Left renal cortex interstitium (tissue), 4 donors: ENCODE measurements around the gene FANCL. TPM values are rescaled to one million over a fixed set of nuclear protein-coding genes. Genes with fewer than 3 reads are reported as not detected.
"Not testable (repeated sequence)": the region's sequence is repeated elsewhere in the genome, so short reads cannot be mapped to it uniquely, and the experiment has no call there.

Source experiments
- DNase-seq, 4 donors: peaks; one replicate each; pipeline ENCODE4 v3.0.0-alpha.2; 2013; ENCODE audit warnings: low read depth in 4 of 4, low spot score in 2 of 4, missing footprints in 1 of 4
- polyA plus RNA-seq, 4 donors: library from polyadenylated mRNA; unstranded; fragments of 120-200 nt; gene quantifications; one replicate each; pipeline ENCODE4 v1.2.1, GENCODE V29; 2013; ENCODE audit not compliant: insufficient read length in 4 of 4

FANCL gene
- 10 to 100 TPM; 45.6 to 67.8 (median 52.8) TPM for polyA plus RNA-seq

GRCh38 chr2:58240670-58241545 is at the start of gene FANCL:
Gene FANCL, minus strand, starts transcription at chr2:58241325. Its CDS starts 12 bp downstream, at chr2:58241313.
- DNase-seq: peak; percentile 83 to 89 (median 86)

GRCh38 chr2:58289029-58289428 is 47.9 kb upstream of the FANCL start:
- no peak for DNase-seq

GRCh38 chr2:58283931-58284330 is 42.8 kb upstream of the FANCL start:
- DNase-seq: no peak

- DNase-seq: not testable (repeated sequence)
Observed at GRCh38 chr2:58275144-58275543, 34.0 kb upstream of the FANCL start.

GRCh38 chr2:58271826-58272225 is 30.7 kb upstream of the FANCL start:
- DNase-seq: no peak

GRCh38 chr2:58268685-58269084 is 27.6 kb upstream of the FANCL start:
- no peak for DNase-seq

GRCh38 chr2:58266211-58266610 is 25.1 kb upstream of the FANCL start:
- DNase-seq: no peak

GRCh38 chr2:58261209-58261608 is 20.1 kb upstream of the FANCL start:
- DNase-seq: no peak

GRCh38 chr2:58258456-58258855 is 17.3 kb upstream of the FANCL start:
- DNase-seq: not testable (repeated sequence)

- not testable (repeated sequence) for DNase-seq
Observed at GRCh38 chr2:58251331-58252201, 10.4 kb upstream of the FANCL start.

- no peak for DNase-seq
Observed at GRCh38 chr2:58241546-58241864, 380 bp upstream of the FANCL start.

- no peak for DNase-seq
Observed at GRCh38 chr2:58239243-58239925, 1.7 kb downstream of the FANCL start.

GRCh38 chr2:58237741-58238140 is 3.4 kb downstream of the FANCL start:
- no peak for DNase-seq

- DNase-seq: no peak
Observed at GRCh38 chr2:58235984-58236383, 5.1 kb downstream of the FANCL start.

- no peak for DNase-seq
Observed at GRCh38 chr2:58235170-58235569, 6.0 kb downstream of the FANCL start.

- no peak for DNase-seq
Observed at GRCh38 chr2:58228299-58228698, 12.8 kb downstream of the FANCL start.

- no peak for DNase-seq
Observed at GRCh38 chr2:58227171-58227917, 13.8 kb downstream of the FANCL start.

- DNase-seq: no peak
Observed at GRCh38 chr2:58221909-58222308, 19.2 kb downstream of the FANCL start.

- no peak for DNase-seq
Observed at GRCh38 chr2:58215429-58215828, 25.7 kb downstream of the FANCL start.

GRCh38 chr2:58210951-58211568 is 30.1 kb downstream of the FANCL start:
- DNase-seq: not testable (repeated sequence)
